HG02885 (cell line): ENCODE measurements around the gene BID.
"Not testable (repeated sequence)": the region's sequence is repeated elsewhere in the genome, so short reads cannot be mapped to it uniquely, and the experiment has no call there.

Experiments used
- ATAC-seq: cut with Tn5 transposase; IDR thresholded peaks from one replicate; pipeline ENCODE4 v1.9.1; 2021; ENCODE audit warnings: mild to moderate bottlenecking; ENCODE audit not compliant: unreplicated experiment, poor library complexity

Gene BID

GRCh38 chr22:17772958-17773605 lies 1.2 kb downstream of the BID start:
- ATAC-seq = no peak

GRCh38 chr22:17772249-17772957 lies 1.9 kb downstream of the BID start:
- ATAC-seq = no peak

GRCh38 chr22:17770180-17771077 lies 3.8 kb downstream of the BID start:
- ATAC-seq = no peak

- ATAC-seq = no peak
Observed at GRCh38 chr22:17769716-17770082, 4.6 kb downstream of the BID start.

GRCh38 chr22:17769013-17769715 lies 5.1 kb downstream of the BID start:
- ATAC-seq = no peak

- ATAC-seq = peak; percentile 85
Observed at GRCh38 chr22:17767233-17768065, 6.8 kb downstream of the BID start.

GRCh38 chr22:17764852-17765251 lies 9.4 kb downstream of the BID start:
- not testable (repeated sequence) for ATAC-seq

- ATAC-seq = no peak
Observed at GRCh38 chr22:17764036-17764435, 10.2 kb downstream of the BID start.

GRCh38 chr22:17763442-17763841 lies 10.8 kb downstream of the BID start:
- ATAC-seq = not testable (repeated sequence)

GRCh38 chr22:17761138-17761488 lies 13.2 kb downstream of the BID start:
- ATAC-seq = no peak

GRCh38 chr22:17754233-17754925 lies 19.9 kb downstream of the BID start:
- ATAC-seq = no peak

- no peak for ATAC-seq
Observed at GRCh38 chr22:17753401-17753989, 20.8 kb downstream of the BID start.

- ATAC-seq = no peak
Observed at GRCh38 chr22:17751596-17751995, 22.7 kb downstream of the BID start.

GRCh38 chr22:17749605-17750395 lies 24.5 kb downstream of the BID start:
- no peak for ATAC-seq

- no peak for ATAC-seq
Observed at GRCh38 chr22:17748555-17749353, 25.5 kb downstream of the BID start.

- no peak for ATAC-seq
Observed at GRCh38 chr22:17746916-17747315, 27.4 kb downstream of the BID start.

- ATAC-seq = no peak
Observed at GRCh38 chr22:17744430-17744829, 29.8 kb downstream of the BID start.
